Renal cortical epithelial cell (primary cell): ENCODE results near the gene NEU1. TPM values are rescaled to one million over a fixed set of nuclear protein-coding genes. Genes with fewer than 3 reads are reported as not detected.
"Not testable (repeated sequence)": the region's sequence is repeated elsewhere in the genome, so short reads cannot be mapped to it uniquely, and the experiment has no call there.

Experiments used
- DNase-seq: peaks from one replicate; pipeline ENCODE4 v3.0.0-alpha.2; 2011; ENCODE audit warnings: low read depth
- total RNA-seq: library from RNA; depleted of rRNA; stranded (reverse); fragments of >200 nt; gene quantifications from 2 replicates; pipeline ENCODE4 v1.2.3, GENCODE V29; 2014

NEU1 gene
- total RNA-seq, 1 donor from 2014 or later: 112 TPM

- no peak for DNase-seq
Measured at GRCh38 chr6:31874084-31874670, 11.6 kb upstream of the NEU1 start.

- peak; percentile 23 for DNase-seq
Measured at GRCh38 chr6:31871046-31871659, 8.5 kb upstream of the NEU1 start.

GRCh38 chr6:31870385-31870921, 7.8 kb upstream of the NEU1 start:
- DNase-seq: peak; percentile 36

- no peak for DNase-seq
Measured at GRCh38 chr6:31869343-31869742, 6.7 kb upstream of the NEU1 start.

GRCh38 chr6:31868658-31868971, 6.0 kb upstream of the NEU1 start:
- DNase-seq: not testable (repeated sequence)

DNA sequence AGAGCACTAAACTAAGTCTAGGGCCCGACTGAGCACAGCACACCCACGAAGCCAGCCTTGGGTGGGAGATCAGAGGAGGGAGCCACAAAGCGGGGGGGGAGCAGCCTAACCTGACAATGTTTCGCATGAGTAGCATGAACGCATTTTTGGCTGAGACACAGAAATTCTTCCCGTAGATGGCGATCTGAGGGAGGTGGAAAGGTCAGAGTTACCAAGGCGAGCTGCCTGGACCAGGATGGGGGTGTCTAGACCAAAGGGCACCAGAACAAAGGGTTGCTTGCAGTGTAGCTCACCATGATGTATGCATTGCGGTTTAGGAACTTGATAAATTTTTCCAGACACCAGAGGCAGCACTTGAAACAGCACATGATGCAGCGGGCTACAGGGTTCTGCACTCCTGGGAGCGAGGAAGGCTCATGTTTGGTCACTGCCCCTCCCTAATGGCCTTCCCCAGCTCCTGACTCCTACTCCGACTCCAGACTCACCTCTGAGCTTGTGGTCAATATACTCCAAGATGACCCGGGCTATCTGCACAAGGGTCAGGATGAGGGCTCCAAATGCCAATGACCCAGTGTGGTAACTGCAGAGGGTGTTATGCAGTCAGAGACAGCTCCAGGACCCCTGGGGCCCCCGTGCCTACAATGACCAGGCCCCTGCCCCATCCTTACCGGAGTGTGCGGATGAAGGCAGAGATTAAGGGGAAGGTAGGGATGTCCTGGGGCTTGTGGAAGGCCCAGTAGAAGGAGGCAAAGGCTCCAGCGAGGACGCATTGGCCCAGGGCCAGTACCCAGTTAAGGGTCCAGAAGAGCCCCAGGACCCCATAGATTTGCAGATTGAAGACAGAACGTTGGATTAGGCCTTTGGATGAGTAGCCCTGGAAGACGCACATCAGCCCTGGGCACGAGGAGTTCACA, 2.8 kb upstream of the NEU1 start:
- peak; percentile 81 for DNase-seq

DNA sequence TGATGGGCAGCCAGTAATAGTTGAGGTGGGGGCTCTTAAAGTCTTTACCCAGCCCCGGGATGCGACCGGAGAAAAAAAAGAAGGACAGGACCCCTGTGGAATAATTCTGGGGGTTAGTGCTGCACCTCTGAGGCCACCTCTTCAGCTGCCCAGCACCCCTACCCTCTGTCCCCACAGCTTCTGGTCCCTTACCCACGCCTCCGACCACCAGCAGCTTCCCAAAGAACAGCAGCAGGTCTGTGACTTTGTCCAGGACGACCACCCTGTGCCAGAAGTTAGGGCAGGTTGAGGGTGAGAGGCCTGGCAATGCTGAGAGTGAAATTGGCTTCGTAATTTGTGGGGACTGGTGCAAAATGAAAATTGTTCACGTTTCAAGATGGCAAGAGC, 2.2 kb upstream of the NEU1 start:
- no peak for DNase-seq

GRCh38 chr6:31864123-31864562, 1.5 kb upstream of the NEU1 start:
- not testable (repeated sequence) for DNase-seq

- no peak for DNase-seq
Measured at GRCh38 chr6:31861919-31862343, 690 bp downstream of the NEU1 start.

DNA sequence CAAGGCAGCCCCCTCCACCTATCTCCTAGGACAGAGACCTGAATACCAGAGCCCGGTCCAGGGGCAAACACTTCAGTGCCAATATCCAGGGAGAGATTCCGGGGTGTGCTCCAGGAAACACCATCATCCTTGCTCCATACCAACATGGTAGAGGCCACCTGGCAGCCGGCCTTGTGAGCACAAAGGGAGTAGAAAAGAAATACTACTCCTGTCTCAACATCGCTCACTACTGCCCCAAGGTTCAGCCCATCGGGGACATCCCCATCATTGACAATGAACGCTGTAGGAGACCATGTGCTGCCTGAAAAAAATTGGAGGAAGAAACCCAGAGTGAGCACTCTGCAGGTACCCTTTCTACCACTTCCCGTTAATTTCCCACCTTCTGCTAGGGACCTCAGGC, 1.5 kb downstream of the NEU1 start:
- DNase-seq: no peak

DNA sequence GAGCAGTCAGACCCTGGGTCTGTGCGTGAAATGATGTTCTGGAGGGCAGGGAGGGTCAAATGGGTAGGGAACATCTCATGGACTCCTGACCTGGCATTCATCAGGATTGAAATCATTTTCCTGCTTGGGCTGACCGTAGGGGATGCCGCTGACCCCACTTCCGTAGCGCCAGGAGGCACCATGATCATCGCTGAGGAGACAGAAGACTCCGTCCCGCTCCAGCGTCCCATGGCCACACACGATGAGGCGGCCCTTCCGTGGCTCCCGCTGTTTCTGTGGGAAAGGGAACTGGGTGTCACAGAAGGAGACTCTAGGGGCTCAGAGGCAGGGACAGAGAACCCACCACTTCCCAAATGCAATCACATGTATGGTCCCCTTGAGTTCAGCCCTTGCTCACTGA, 2.3 kb downstream of the NEU1 start:
- no peak for DNase-seq

- no peak for DNase-seq
Measured at GRCh38 chr6:31859923-31860322, 2.7 kb downstream of the NEU1 start.

GRCh38 chr6:31858707-31859106, 3.9 kb downstream of the NEU1 start:
- DNase-seq: no peak

- DNase-seq: not testable (repeated sequence)
Measured at GRCh38 chr6:31857774-31858173, 4.8 kb downstream of the NEU1 start.

- not testable (repeated sequence) for DNase-seq
Measured at GRCh38 chr6:31851980-31852718, 10.5 kb downstream of the NEU1 start.

GRCh38 chr6:31851485-31851832, 11.2 kb downstream of the NEU1 start:
- DNase-seq: peak; percentile 89

DNA sequence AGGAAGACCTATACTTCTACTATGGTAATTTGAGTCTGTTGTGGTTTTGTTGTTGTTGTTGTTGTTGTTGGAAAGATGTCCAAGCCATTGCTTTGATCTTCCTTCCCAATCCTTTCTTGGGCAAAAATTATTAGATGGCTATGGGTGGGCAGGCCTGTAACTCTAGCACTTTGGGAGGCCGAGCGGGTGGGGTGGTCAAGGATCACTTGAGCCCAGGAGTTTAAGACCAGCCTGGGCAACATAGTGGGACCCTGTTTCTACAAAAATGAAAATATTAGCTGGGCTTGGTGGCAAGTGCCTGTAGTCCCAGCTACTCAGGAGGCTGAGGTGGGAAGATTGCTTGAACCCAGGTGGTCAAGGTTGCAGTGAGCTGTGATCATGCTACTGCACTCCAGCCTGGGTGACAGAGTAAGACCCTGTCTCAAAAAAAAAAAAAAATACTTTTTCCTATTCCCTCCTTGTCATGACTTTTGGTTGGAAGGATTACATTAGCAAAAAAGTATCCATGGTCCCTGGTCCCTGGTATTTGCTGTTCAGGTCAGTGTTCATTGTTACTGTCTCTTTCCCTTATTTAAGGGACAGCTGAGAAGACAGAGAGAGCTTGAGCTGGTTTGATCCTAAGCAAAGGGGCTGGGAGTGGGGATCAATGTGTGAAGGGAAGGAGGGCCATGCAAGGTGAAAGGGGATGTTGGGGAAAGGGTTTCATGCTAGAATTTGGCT, 11.7 kb downstream of the NEU1 start:
- DNase-seq: no peak

DNA sequence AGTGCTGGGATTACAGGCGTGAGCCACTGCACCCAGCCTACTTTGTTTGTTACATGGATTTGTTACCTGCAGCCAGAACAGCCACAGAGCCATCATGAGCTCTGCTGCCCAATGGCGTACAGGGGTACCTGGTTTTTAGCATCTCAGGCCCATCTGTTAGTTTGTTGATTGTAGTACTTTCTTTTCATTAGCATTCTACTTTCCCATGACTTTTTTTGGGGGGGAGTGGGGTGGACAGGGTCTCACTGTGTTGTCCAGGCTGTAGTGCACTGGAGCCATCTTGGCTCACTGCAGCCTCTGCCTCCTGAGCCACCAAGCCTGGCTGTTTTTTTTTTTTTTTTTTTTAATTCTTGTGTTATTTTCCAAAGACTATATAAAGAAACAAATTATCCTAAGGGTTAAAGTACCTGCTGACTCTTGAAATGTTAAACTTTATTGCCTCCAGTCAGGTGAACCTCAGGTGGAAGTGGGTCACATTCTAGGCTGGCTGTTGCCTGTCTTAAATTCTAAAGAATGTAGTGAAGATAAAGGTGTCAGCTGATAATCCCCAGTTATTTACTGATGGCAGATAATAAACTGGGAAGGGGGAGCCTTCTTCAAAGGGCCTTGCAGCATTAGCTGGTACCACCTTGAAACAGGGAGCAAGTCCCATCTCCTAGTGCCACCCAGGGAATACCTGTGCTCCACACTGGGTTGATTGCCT, 15.2 kb downstream of the NEU1 start:
- no peak for DNase-seq

GRCh38 chr6:31844507-31844906, 18.1 kb downstream of the NEU1 start:
- no peak for DNase-seq

GRCh38 chr6:31842053-31842452, 20.6 kb downstream of the NEU1 start:
- no peak for DNase-seq

DNA sequence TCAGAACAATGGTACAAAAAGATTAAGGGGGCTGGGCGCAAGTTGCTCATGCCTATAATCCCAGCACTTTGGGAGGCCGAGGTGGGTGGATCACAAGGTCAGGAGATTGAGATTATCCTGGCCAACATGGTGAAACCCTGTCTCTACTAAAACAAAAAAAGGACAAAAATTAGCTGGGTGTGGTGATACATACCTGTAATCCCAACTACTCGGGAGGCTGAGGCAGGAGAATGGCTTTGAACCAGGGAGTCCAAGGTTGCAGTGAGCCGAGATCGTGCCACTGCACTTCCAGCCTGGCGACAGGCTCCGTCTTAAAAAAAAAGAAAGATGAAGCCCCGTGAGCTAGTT, 22.9 kb downstream of the NEU1 start:
- DNase-seq: not testable (repeated sequence)
